Astrocyte (in vitro differentiated cells and primary cell): Measurements from ENCODE around the gene COA8. TPM values are rescaled to one million over a fixed set of nuclear protein-coding genes. Genes with fewer than 3 reads are reported as not detected.

Experiments used
- DNase-seq: peaks from one replicate; pipeline ENCODE4 v3.0.0-alpha.2; 2010; ENCODE audit warnings: low read depth
- FAIRE-seq: peaks from 2 replicates; lab custom pipeline; 2011; peaks lifted over from hg19 to GRCh38; lab: Jason Lieb, UNC
- H2AFZ ChIP-seq: 2 replicates; pipeline ENCODE4 v1.6.0; 2012; ENCODE audit warnings: low read depth, low read length, inconsistent platforms
- H3K27ac ChIP-seq: 2 replicates; pipeline ENCODE4 v1.5.1; 2011; ENCODE audit warnings: low read depth, low read length, inconsistent platforms
- H3K27me3 ChIP-seq: 2 replicates; pipeline ENCODE4 v1.6.0; 2011; ENCODE audit warnings: low read length, inconsistent platforms; ENCODE audit not compliant: insufficient read depth
- H3K36me3 ChIP-seq: 2 replicates; pipeline ENCODE4 v1.5.1; 2011; ENCODE audit warnings: low read length, inconsistent platforms; ENCODE audit not compliant: insufficient read depth
- H3K4me1 ChIP-seq: 2 replicates; pipeline ENCODE4 v1.5.1; 2011; ENCODE audit warnings: low read length, inconsistent platforms; ENCODE audit not compliant: insufficient read depth
- H3K4me2 ChIP-seq: 2 replicates; pipeline ENCODE4 v1.6.0; 2012; ENCODE audit warnings: low read length, inconsistent platforms
- H3K4me3 ChIP-seq: 2 replicates; pipeline ENCODE4 v1.5.1; 2011; ENCODE audit warnings: low read depth, mild to moderate bottlenecking, low read length, inconsistent platforms; ENCODE audit not compliant: insufficient read depth
- H3K79me2 ChIP-seq: 2 replicates; pipeline ENCODE4 v1.6.0; 2012; ENCODE audit warnings: mild to moderate bottlenecking, low read length, inconsistent platforms; ENCODE audit not compliant: insufficient read depth
- H3K9ac ChIP-seq: 2 replicates; pipeline ENCODE4 v1.6.0; 2012; ENCODE audit warnings: mild to moderate bottlenecking, low read length, inconsistent platforms
- H3K9me3 ChIP-seq: 2 replicates; pipeline ENCODE4 v1.5.1; 2012; ENCODE audit warnings: low read depth, mild to moderate bottlenecking, low read length, inconsistent platforms; ENCODE audit not compliant: insufficient read depth
- H4K20me1 ChIP-seq: 2 replicates; pipeline ENCODE4 v1.6.0; 2012; ENCODE audit warnings: low read length, inconsistent platforms; ENCODE audit not compliant: insufficient read depth
- H3K27ac Mint-ChIP-seq: one replicate; pipeline ENCODE4 v1.8.0; 2021; ENCODE audit warnings: mild to moderate bottlenecking, mixed read lengths; ENCODE audit not compliant: unreplicated experiment
- H3K27me3 Mint-ChIP-seq: one replicate; pipeline ENCODE4 v1.8.0; 2021; ENCODE audit warnings: low read depth, mixed read lengths; ENCODE audit not compliant: unreplicated experiment
- H3K36me3 Mint-ChIP-seq: one replicate; pipeline ENCODE4 v1.8.0; 2021; ENCODE audit warnings: low read depth, mixed read lengths; ENCODE audit not compliant: unreplicated experiment
- H3K4me1 Mint-ChIP-seq: one replicate; pipeline ENCODE4 v1.8.0; 2021; ENCODE audit warnings: low read depth, mixed read lengths; ENCODE audit not compliant: unreplicated experiment
- H3K4me3 Mint-ChIP-seq: one replicate; pipeline ENCODE4 v1.8.0; 2021; ENCODE audit warnings: mild to moderate bottlenecking, moderate library complexity, mixed read lengths; ENCODE audit not compliant: unreplicated experiment
- H3K9me3 Mint-ChIP-seq: one replicate; pipeline ENCODE4 v1.8.0; 2021; ENCODE audit warnings: mild to moderate bottlenecking, mixed read lengths; ENCODE audit not compliant: unreplicated experiment
- CTCF ChIP-seq: IDR thresholded peaks from 2 replicates; pipeline ENCODE4 v1.5.1; 2011; ENCODE audit warnings: low read depth, mild to moderate bottlenecking, inconsistent platforms, low read length, moderate library complexity; ENCODE audit not compliant: insufficient read depth
- EZH2 ChIP-seq: IDR thresholded peaks from 2 replicates; pipeline ENCODE4 v1.6.1; 2012; ENCODE audit warnings: mild to moderate bottlenecking, low read length, inconsistent platforms; ENCODE audit not compliant: insufficient read depth
- total RNA-seq: library from RNA; stranded (reverse); gene quantifications from 2 replicates; pipeline ENCODE4 v1.2.1, GENCODE V29; 2021

Gene COA8
- total RNA-seq, 1 donor from 2014 or later = 56.2 TPM

- DNase-seq (no peak), FAIRE-seq (no peak)
- Histone ChIP-seq H2AFZ (peak overlapping the region; percentile 50), H3K27ac (peak overlapping the region; percentile 74), H3K4me2 (peak overlapping the region; percentile 84), H3K27me3 (no peaks in the 10 kb centered on the region), H3K4me1 (peaks cover 28% of the 10 kb centered on the region), H3K79me2 (no peaks in the 10 kb centered on the region), H3K4me3 (no peak overlapping the region), H4K20me1 (peaks cover 4% of the 10 kb centered on the region), H3K36me3 (no peaks in the 10 kb centered on the region), H3K9ac (peak overlapping the region; percentile 68), H3K9me3 (no peaks in the 10 kb centered on the region)
- TF ChIP-seq EZH2 (no peak), CTCF (no peak)
- H3K36me3 Mint-ChIP-seq = peaks cover 2% of the 10 kb centered on the region
- H3K4me3 Mint-ChIP-seq = peak overlapping the region; percentile 57
- H3K9me3 Mint-ChIP-seq = no peaks in the 10 kb centered on the region
- peak overlapping the region; percentile 84 for H3K27ac Mint-ChIP-seq
- H3K27me3 Mint-ChIP-seq = no peaks in the 10 kb centered on the region
- H3K4me1 Mint-ChIP-seq = peaks cover 7% of the 10 kb centered on the region
Measured at GRCh38 chr14:103540821-103541708, 21.7 kb upstream of the COA8 start.

DNA sequence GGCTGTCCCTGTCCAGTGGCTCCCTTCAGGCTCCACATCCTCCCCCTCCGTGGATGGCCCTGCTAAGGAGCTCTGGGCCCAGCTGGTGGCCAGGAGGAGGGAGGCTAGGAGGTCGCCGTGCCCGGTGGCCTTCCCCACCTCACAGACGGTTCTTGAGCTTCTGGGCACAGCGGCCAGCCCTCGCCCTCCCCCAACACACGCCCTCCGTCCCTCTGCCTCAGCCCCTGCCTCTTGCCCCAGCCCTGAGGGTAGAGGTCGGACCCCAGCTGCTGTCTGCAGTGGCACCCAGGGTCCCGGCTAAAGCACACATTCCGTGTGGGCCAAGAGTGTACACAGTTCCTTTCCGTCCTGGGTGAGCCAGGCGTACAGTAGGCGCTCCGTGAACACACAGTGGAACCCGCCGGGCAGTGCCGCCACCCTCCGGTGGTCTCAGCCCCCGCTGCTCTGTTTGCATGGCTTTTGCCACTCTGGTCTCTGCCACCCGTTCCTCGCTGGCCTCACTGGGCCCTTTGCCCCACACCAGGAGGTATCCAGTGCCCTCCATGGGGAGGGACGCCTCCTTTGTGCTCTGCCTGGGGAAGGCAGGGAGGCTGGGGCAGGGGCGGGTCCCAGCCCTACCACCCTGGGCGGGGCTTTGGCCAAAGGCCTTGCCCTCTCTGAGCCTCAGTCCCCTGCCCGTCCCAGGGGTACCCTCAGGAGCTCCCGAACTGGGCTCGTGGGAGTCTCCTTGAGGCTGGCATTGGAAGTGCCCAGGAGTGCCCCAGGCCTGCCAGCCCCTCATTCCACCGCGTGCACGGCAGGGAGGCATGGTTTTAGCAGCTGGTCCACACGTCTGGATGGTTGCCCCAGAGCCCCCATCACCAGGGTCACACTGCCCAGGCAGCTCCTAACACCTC, 20.8 kb upstream of the COA8 start:
- peak overlapping the region; percentile 26 for H3K9ac ChIP-seq
- no peak for FAIRE-seq
- DNase-seq = no peak
- no peaks in the 10 kb centered on the region for H3K79me2 ChIP-seq
- no peaks in the 10 kb centered on the region for H3K27me3 ChIP-seq
- Mint-ChIP-seq H3K9me3 (no peaks in the 10 kb centered on the region), H3K4me1 (peaks cover 7% of the 10 kb centered on the region), H3K27ac (no peak overlapping the region), H3K36me3 (peaks cover under 1% of the 10 kb centered on the region), H3K4me3 (no peak overlapping the region), H3K27me3 (no peaks in the 10 kb centered on the region)
- peak overlapping the region; percentile 32 for H2AFZ ChIP-seq
- no peak overlapping the region for H3K4me3 ChIP-seq
- peaks cover 28% of the 10 kb centered on the region for H3K4me1 ChIP-seq
- H4K20me1 ChIP-seq = peaks cover 7% of the 10 kb centered on the region
- H3K4me2 ChIP-seq = peak overlapping the region; percentile 22
- no peaks in the 10 kb centered on the region for H3K9me3 ChIP-seq
- TF ChIP-seq EZH2 (no peak), CTCF (no peak)
- no peaks in the 10 kb centered on the region for H3K36me3 ChIP-seq
- peak overlapping the region; percentile 2 for H3K27ac ChIP-seq
